ENCODE measurements around the gene BRIP1.

- TF ChIP-seq POLR2A (IDR thresholded peaks at IDR 0.05; ENCODE audit: low read depth, low read length) (no peak), EZH2 (IDR thresholded peaks at IDR 0.05; ENCODE audit: borderline replicate concordance, low read depth, low read length, severe bottlenecking) (no peak)
Measured at GRCh38 chr17:61852857-61853256, 10.5 kb downstream of the BRIP1 start.
